Stimulated activated naive CD8-positive, alpha-beta T cell treated with anti-CD3 and anti-CD28 coated beads, Interleukin-15, Interleukin-2, amounts not matched to agents 100 U/mL and 50 U/mL, for 24 hours (primary cell): ENCODE data around the gene SLCO3A1.

ENCODE experiments used
- ATAC-seq: fragments of 150-1000 bp; cut with Tn5 transposase; one replicate; pipeline ENCODE4 v1.10.0; 2021
- DNase-seq: peaks from one replicate; pipeline ENCODE4 v3.0.0; 2021

The SLCO3A1 gene

DNA sequence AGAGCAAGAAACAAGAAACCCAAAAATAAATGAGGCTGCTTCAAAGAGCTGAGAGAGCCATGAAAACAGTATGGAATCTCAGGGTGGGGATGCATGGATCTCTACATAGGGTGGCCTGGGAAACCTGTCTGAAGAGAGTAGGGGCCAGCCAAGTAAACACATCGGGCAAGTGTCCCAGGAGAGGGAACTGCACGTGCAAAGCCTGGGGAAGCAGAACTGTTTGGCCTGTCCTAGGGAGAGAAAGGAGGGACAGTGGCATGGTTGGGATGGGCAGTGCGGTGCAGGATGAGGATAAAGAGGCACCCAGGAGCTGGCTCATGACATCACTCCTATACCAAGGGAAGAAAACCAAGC lies 271.1 kb downstream of the SLCO3A1 start:
- ATAC-seq (no peak), DNase-seq (no peak)

DNA sequence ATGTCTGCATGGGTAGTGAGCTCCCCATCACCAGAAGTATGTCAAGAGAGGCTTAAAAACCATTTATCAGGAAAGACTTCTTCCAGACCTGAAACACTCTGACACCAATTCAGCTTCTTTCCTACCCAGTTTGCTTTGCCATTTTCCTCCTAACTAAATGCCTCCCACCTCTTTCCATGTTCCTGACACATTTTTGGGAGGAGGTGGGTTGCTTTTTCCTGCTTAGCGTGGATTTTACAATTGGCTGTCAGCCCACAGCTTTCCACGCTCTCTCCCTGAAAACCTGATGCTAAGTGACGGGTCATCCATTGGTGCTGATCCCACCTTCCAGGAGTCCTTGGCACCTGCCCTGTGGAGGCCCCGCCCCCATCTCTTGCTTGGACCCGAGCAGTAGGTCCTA lies 275.3 kb downstream of the SLCO3A1 start:
- DNase-seq: no peak
- ATAC-seq: no peak

DNA sequence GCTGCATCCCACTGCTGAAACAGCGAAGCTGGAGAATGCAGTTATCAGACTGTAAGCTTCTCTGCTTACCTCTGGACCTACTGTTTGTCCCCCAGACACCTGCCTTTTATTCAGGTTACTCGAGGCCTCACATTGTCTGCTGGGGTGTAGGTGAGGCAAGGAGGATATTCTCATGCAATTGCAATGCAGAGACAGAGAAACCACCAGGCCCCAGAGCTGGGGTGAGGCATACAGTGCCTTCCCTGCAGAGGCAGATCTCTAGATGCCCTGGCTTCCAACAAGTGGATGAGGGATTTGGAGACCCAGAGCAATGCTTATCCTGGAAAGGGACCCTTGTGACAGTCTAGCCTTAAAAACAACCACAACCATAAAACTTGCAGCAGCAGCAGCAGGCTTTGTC lies 276.7 kb downstream of the SLCO3A1 start:
- ATAC-seq (no peak), DNase-seq (no peak)

DNA sequence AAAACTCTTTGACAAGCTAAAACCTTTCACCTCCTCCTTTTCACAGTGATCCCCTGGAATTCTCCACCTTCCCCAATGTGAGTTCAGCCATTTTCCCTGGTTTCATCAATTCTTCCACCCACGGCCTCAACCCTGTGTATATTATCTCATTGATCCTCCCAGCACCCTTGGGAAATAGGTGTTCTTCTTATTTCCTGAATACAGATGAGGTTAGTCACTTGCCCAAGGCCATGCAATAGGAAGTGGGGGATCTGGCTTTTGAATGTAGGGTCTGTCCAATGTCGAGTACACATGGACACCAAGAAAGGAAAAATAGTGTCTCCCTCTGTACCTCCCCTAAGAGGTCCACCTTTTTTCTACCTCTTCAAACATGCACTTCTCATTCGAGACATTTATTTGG lies 277.4 kb downstream of the SLCO3A1 start:
- DNase-seq (no peak), ATAC-seq (no peak)

DNA sequence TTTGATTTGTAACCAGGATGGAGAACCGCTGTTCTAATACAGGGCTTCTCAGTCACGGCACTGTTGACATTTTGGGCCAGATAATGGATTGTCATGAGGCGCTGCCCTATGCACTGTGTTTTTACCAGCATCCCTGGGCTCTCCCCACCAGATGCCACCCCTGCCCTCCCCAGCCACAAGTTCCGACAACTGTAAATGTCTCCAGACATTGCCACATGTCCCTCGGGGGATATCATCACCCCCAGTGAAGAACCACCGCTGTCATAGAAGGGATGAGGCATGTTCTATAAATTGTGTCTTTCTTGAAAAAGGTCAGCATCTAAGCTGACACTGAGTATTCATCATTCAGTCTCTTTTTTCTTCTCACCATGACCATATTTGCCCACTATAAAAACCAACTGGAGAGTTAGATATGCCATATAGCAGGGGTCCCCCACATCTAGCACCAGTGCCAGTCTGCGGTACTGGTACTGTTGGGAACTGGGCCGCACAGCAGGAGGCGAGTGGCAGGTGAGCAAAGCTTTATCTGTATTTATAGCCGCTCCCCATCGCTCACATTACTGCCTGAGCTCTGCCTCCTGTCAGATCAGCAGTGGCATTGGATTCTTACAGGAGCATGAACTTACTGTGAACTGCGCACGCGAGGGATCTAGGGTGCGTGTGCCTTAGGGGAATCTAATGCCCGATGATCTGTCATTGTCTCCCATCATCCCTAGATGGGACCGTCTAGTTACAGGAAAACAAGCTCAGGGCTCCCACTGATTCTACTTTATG lies 279.7 kb downstream of the SLCO3A1 start:
- ATAC-seq (no peak), DNase-seq (no peak)

DNA sequence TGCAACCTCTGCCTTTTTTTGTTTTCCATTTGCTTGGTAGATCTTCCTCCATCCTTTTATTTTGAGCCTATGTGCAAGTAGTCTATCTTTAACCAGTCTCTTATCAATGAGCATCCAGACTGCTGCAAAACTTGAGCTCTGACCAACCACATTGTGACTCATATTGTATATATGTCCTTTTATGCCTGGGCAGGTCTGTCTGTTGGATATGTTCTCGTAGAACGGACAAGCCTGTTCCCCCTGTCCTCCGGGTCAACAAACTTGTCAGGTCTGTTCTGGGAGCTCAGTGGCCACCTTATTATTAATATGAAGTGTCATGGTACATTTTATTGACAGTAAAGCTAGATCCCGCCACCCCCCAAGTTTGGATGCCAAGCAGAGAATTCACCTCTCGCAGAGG lies 287.3 kb downstream of the SLCO3A1 start:
- DNase-seq: no peak
- no peak for ATAC-seq

DNA sequence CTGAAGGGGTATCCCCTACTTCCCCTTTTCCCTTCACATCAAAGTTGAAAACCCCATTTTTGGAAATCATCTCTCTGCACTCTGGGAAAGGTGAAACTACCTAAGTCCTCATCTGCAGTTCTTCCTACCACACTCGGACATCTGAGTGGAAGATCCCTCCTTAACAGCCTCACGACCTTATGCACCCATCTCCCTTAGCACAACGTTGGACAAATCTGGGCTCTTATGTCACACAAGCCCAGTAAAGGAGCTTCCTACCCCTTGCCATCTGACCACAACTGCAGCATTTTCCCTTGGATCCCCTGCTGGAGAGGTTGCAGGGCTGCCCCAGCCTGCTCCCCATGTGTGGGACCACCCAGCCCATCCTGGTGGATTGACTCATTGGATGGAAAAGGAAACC lies 288.1 kb downstream of the SLCO3A1 start:
- no peak for ATAC-seq
- no peak for DNase-seq

DNA sequence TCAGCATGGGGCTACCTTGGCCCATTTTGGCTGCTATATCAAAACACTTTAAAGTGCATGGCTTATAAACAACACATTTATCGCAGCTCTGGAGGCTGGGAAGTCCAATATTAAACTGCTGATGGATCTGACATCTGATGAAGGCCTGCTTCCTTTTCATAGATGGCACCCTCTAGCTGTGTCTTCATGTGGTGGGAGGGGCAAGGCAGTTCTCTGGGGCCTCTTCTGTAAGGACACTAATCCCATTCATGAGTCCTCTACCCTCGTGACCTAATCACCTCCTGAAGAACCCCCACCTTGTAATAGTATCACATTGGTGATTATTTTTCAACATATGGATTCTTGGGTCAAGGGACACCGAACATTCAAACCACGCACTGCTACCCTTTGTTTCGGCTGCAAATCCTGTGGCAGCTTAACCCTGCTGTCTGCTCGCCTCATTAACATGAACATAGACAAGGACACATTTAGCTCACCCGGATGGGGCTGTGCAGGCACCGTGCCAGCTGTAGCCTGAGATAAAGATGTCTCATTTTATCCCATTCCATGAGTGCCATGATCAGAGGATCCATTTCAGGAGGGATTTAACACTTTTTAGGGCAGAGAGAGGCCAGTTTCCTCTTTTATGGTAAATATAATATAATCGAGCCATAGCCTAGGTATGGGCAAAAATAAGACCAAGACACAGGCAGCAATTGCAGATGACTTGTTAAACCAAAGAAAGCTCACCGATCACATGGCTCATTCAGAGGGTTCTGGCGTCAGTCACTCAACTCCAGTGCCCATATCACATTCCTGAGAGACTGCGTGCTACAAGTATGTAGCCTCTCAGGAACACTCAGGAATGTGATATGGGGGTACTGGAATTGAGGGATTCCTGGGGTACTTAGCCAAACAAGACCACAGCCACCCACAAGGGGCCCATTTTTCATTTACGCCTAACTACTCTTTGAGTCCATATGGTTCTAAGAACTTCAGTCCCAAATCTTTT lies 289.0 kb downstream of the SLCO3A1 start:
- no peak for ATAC-seq
- DNase-seq: no peak

DNA sequence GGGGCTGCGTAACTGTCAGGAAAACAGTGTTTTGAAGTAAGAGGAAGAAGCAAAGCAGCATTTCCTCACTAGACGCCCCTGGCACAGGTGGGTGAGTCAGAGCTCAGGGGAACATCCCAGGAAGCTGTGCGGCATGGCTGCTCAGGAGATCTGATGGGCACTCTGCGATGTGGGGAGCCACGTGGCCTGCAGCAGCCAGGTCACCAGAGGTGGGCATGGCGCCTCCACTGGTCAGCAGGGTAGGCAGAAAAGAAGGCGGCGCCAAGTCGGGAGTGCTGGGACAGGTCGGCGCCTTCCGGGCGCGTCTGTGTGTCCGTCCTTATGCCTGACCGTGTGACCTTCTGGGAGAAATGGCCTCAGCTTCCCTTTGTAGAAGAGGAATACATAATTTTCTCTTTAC lies 290.3 kb downstream of the SLCO3A1 start:
- ATAC-seq (no peak), DNase-seq (no peak)

DNA sequence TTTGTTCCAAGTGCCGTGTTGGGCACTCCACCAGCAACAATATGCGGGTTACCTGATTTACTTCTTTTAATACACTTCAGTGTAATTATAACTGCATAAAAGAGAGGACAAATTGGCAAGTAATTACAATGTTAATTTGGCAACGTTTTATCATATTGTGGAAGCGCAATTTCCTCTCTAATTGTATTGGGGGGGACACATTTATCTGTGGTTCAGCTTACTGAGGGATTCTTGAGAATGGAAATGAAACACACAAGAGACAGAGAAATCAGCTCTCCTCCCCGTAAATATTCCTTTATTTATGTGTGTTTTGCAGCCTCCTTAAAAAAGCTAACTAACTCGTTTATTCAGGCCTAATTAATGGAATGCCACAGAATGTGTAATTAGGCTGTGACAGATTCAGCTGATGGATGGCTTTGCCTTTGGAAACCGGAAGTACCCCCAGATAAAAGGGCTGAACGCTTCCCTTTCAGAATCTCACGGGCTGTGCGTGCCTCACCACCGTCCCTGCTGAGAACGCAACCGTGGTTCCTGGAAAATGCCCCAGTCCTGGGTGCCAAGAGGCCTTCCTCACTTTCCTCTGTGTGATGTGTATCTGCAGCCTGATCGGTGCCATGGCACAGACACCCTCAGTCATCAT lies 293.1 kb downstream of the SLCO3A1 start:
- DNase-seq (no peak), ATAC-seq (no peak)

DNA sequence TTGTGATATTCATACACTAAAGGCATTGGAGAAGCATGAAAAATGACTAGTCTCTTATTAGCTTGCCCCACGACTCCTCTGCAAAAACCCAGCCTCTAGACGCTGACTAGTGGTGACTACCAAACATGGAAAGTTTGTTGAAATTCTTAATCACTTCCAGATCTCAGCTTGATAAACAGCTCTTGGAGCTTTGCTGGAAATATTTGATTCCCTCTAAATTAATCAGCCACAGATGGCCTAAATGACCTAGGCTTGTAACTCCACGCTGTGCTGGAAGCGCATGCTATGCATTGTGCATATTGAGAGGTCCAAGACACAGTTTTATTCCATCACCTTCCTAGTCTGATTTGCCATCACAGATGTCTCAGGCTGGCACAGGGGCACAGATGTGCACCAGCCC lies 295.5 kb downstream of the SLCO3A1 start:
- ATAC-seq (no peak), DNase-seq (no peak)

DNA sequence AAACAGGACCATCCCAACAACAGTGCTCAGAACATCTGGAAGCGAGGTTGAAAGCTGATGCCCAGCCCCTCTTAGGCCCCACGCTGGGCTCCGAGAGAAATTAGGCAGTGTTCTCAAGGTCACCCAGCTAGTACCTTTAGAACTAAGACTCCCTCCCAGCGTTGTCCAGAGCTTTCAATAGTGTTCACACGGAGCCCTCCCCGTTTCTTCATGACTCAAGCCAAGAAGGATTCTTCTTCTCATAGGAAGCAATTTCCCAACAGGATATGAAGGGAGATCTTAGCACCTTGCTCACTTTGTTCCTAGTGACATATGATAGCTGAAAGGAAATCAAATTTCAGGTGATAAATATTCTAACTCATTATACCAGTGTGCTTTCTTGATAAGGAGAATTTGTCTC lies 296.0 kb downstream of the SLCO3A1 start:
- ATAC-seq: no peak
- DNase-seq: no peak

DNA sequence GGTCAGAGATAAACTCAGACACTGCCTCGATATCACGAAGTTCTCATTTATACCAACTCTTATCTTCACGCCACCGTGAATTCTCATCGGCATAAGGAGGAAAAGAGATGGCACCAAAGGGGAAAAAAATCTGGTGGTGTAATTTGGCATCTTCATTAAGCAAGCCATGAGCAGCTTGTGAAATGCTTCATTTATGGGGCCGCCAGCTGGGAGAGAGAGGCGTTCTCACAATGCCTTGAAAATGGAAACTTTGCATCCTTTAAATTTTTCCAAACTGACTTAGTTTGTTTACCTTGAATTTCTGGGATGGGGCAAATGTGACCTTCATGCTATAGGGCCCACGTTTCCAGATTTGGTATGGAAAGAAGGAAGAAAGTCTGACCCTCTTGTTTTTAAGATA lies 297.7 kb downstream of the SLCO3A1 start:
- ATAC-seq (no peak), DNase-seq (no peak)

DNA sequence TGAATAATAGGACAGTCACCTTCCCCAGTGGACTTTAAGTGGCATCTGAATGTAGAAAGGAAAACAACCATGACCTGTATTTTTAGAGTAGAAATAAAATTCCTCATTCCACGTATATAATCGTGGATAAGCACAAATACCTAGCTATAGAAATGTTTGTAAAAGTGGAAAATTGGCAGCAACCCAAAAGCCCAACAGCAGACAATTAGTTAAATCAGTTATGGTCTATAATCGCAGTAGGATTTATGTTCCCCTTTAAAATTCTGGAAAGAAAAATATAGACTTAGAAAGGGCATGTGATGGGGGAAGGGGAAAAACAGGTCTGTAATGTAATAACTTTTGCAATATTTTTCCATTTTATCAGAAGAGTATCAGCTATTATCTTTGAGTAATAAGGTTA lies 298.2 kb downstream of the SLCO3A1 start:
- DNase-seq (no peak), ATAC-seq (no peak)

DNA sequence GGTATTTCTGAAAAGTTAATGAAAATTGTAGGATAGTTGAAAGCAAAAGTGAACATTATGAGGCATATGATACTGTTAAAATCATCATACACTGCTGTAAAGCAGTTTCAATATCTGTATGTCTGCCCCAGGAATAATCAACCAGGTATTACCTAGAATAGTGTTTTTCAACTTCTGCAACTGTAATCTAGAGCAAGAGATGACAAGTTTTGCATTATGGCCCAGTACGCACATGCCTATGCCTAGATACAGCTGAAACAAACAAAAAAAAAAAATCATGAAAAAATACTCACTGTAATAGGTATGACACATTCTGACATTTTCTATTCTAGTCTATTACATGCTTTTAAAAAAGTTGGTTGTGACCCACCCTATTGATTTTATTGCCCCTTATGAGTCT lies 299.5 kb downstream of the SLCO3A1 start:
- ATAC-seq (no peak), DNase-seq (no peak)

DNA sequence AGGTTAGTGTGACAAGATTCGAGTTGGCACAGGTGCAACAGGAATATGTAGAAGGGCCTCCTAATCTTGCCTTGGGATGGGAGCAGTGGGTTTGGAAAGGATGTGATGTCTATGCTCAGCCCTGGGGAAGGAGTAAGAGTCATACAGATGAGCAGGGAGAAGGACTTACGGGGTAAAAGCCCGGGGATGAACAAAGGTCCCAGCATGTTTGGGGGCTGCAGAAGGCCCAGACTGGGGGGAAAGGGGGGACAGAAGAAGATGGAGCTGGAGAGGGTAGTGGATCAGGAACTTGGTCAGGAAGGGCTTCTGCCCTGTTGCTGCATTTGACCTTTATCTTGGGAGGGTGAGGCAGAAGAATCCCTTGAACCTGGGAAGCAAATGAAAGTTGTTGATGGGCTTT lies 300.1 kb downstream of the SLCO3A1 start:
- DNase-seq: no peak

DNA sequence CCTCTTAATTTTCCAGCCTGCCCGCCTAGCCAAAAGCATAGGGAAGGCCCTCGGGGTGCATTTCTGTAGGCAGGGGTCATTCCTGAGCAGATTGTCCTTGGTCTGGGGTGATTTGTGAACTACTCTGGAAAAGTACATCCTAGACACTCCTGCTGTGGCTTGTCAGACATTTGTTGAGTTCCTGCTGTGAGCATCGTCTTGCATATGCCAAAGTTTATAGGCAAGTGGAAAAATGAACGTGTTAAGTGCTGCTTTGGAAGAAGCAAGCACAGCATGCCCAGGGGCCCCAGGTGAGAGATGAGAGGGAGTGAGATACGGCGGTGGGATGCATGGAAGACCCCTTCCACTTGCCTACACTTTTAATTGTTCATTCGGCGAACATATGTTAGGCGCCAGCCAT lies 302.4 kb downstream of the SLCO3A1 start:
- ATAC-seq: no peak

More for the DNA sequence above, 300.1 kb downstream of the SLCO3A1 start:
- ATAC-seq: no peak

DNA sequence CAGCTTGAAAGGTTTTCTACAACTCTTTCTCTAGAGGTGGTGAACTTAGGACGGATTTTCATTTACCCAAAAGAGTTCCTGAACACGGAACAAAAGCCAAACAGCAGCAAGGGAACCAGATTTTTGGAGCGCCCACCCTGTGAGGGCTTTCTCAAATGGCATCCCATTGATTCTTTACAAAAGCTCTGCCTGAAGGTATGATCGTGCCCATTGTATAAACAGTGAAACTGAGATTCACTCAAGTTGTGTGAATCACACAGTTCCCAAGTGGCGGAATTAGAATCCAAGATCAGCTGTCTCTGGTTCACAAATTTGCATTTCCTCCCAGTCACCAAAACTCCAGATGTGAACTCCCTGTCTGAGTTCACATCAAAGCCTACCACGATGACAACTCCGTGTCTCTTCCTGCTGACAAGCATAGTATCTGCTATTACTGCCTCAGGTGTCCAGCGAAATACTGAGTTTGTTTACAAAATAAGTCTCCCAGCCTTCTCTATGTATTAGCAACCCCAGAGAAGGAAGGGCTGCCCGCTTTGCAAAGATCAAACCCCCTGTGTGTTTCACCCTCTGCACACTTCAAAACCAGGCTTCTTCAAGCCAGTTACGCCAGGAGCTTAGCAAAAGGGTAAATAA lies 304.3 kb downstream of the SLCO3A1 start:
- no peak for DNase-seq
- ATAC-seq: no peak

More for the DNA sequence above, 302.4 kb downstream of the SLCO3A1 start:
- no peak for DNase-seq

DNA sequence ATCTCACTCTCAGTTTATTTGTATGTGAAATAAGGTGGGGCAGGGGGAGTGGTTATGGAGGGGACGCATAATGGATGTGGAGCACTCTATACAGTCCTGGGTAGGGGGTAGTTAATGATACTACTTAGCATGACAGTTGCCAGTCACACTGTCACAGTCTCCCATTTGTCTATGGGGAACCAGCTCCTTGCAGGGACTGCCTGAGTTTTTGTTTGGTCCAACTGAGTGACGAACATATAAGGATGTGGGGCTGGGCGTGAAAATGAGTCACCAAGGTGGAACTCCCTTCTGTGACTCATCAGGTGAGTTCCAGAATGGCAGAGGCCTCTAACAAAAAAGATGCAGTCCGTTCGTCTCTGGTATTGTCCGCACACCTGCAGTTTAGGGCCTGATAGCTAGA lies 304.9 kb downstream of the SLCO3A1 start:
- peak; percentile 84 for ATAC-seq
- DNase-seq: peak; percentile 36

DNA sequence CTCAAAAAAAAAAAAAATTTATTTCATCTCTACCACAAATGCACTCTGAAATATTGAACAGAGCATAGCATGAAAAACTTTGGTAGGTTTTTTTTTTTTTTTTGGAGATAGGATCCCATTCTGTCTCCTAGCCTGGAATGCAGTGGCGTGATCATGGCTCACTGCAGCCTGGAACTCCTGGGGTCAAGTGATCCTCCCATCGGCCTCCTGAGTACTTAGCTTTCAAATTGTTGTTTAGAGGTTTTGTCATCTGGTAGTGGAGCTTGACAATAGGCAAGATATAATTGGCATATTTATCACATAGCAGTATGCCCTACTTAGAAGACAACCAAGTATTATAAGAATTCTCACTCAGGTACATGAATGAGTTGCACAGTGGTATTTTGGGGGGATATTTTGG lies 306.0 kb downstream of the SLCO3A1 start:
- no peak for ATAC-seq
- DNase-seq: no peak

DNA sequence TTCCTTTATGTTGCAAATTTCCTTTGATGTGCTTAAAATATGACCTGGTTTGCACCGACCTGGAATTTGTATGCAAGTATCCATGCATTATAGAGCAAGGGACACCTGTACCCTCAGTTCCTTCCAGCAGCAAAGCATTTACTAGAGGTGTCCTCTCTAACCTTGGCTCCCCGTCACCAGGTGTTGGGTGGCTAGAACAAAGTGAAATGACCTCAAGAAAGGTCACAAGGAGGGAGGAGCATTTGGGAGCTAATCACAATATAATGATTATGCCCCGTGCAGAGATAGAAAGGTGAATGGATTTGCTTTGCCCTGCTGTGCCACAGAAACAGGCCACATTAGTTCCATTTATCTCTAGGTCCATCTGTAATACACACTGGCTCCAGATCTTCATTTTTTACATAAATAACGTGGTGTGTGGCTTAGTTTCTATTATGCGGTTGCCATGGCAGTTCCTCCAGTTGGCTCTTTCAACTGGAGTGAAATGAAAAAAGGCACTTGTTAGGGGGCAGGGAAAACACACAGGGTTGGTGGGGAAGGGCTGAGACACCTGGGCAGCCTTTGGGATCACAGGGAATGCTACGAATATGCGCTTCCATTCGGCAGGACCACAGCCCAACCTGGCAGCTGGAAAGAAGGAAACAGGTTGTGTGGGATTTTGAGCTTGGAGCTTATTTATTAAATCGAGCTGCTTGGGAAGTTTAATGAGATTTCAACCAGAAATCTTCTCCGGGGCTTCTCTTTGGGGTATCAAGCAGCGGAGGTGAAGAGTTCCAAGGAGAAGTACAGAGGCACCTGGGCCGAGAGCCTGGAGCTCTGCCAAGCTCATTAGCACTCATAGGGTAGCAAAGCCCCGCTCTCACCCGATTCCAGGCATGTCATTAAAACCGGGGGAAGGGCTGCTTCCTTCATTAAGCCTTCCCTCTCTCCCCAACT lies 306.7 kb downstream of the SLCO3A1 start:
- DNase-seq: no peak
- no peak for ATAC-seq
